Activated CD4-positive, alpha-beta T cell treated with anti-CD3 and anti-CD28 coated beads, Interleukin-2, amount 50 U/mL, for 16 hours (primary cell): Measurements from ENCODE around the gene EAF1.
"Not testable (repeated sequence)": the region's sequence is repeated elsewhere in the genome, so short reads cannot be mapped to it uniquely, and the experiment has no call there.

ENCODE experiments used
- DNase-seq: peaks from one replicate; pipeline ENCODE4 v3.0.0-alpha.2; 2020

EAF1 gene

GRCh38 chr3:15409239-15409638 is 18.2 kb upstream of the EAF1 start:
- DNase-seq: no peak

GRCh38 chr3:15409774-15410173 is 17.6 kb upstream of the EAF1 start:
- no peak for DNase-seq

GRCh38 chr3:15410966-15411365 is 16.4 kb upstream of the EAF1 start:
- DNase-seq: not testable (repeated sequence)

- no peak for DNase-seq
Measured at GRCh38 chr3:15420871-15421270, 6.5 kb upstream of the EAF1 start.

- DNase-seq: no peak
Measured at GRCh38 chr3:15426579-15427118, 749 bp upstream of the EAF1 start.

GRCh38 chr3:15427981-15428380 is 583 bp downstream of the EAF1 start:
- no peak for DNase-seq

GRCh38 chr3:15428539-15428938 is 1.1 kb downstream of the EAF1 start:
- peak; percentile 52 for DNase-seq

- no peak for DNase-seq
Measured at GRCh38 chr3:15429080-15429479, 1.7 kb downstream of the EAF1 start.

- no peak for DNase-seq
Measured at GRCh38 chr3:15430624-15431023, 3.2 kb downstream of the EAF1 start.

- DNase-seq: no peak
Measured at GRCh38 chr3:15431256-15431837, 3.9 kb downstream of the EAF1 start.

GRCh38 chr3:15433531-15433930 is 6.1 kb downstream of the EAF1 start:
- no peak for DNase-seq

GRCh38 chr3:15434756-15435155 is 7.4 kb downstream of the EAF1 start:
- no peak for DNase-seq

GRCh38 chr3:15436246-15436645 is 8.8 kb downstream of the EAF1 start:
- no peak for DNase-seq

- DNase-seq: no peak
Measured at GRCh38 chr3:15438983-15439382, 11.6 kb downstream of the EAF1 start.

GRCh38 chr3:15439476-15439875 is 12.1 kb downstream of the EAF1 start:
- no peak for DNase-seq

GRCh38 chr3:15440891-15441290 is 13.5 kb downstream of the EAF1 start:
- DNase-seq: no peak

- DNase-seq: no peak
Measured at GRCh38 chr3:15443826-15444524, 16.6 kb downstream of the EAF1 start.

GRCh38 chr3:15449489-15450224 is 22.3 kb downstream of the EAF1 start:
- DNase-seq: no peak

- no peak for DNase-seq
Measured at GRCh38 chr3:15450438-15451215, 23.2 kb downstream of the EAF1 start.

- DNase-seq: no peak
Measured at GRCh38 chr3:15451216-15452113, 24.1 kb downstream of the EAF1 start.

GRCh38 chr3:15452156-15452555 is 24.8 kb downstream of the EAF1 start:
- no peak for DNase-seq

- DNase-seq: no peak
Measured at GRCh38 chr3:15452961-15453360, 25.6 kb downstream of the EAF1 start.
